Thoracic aorta (tissue), 2 donors: ENCODE data around the gene INPP5A. TPM values are rescaled to one million over a fixed set of nuclear protein-coding genes. Genes with fewer than 3 reads are reported as not detected.

Experiments
- ATAC-seq: fragments of 150-250 bp; one replicate; pipeline ENCODE4 v1.8.0; 2017; ENCODE audit warnings: low read depth; ENCODE audit not compliant: insufficient number of reproducible peaks, low FRiP score
- DNase-seq: peaks from one replicate; pipeline ENCODE4 v3.0.0-alpha.2; 2020; ENCODE audit warnings: low spot score
- H3K27ac ChIP-seq, 2 donors: fragments of 200-600 bp; sonication (generic); 1 replicate in 1 of 2; 2 replicates in 1 of 2; pipeline ENCODE4 v1.5.1; 2016; ENCODE audit warnings: mild to moderate bottlenecking in 2 of 2, moderate library complexity in 2 of 2
- H3K27me3 ChIP-seq: fragments of 200-600 bp; sonication (generic); replicated peaks from 2 replicates; pipeline ENCODE4 v1.6.0; 2016; ENCODE audit warnings: mild to moderate bottlenecking; ENCODE audit not compliant: insufficient read depth
- H3K36me3 ChIP-seq: fragments of 200-600 bp; sonication (generic); one replicate; pipeline ENCODE4 v1.5.1; 2016
- H3K4me1 ChIP-seq, 2 donors: fragments of 200-600 bp; sonication (generic); 1 replicate in 1 of 2; 2 replicates in 1 of 2; pipeline versions ENCODE4 v1.5.1 to v1.6.0; 2016; ENCODE audit warnings: low read depth in 2 of 2, mild to moderate bottlenecking in 1 of 2; ENCODE audit not compliant: control insufficient read depth in 1 of 2
- H3K4me3 ChIP-seq: fragments of 200-600 bp; sonication (generic); 2 replicates; pipeline ENCODE4 v1.5.1; 2016; ENCODE audit warnings: mild to moderate bottlenecking
- H3K9me3 ChIP-seq: fragments of 200-600 bp; sonication (generic); 2 replicates; pipeline ENCODE4 v1.5.1; 2016
- total RNA-seq, 2 donors: library from RNA; depleted of rRNA; stranded (reverse); fragments of >200 nt; gene quantifications; one replicate each; pipeline versions ENCODE4 v1.1.0 to v1.2.3, GENCODE V29; 2016
- TF ChIP-seq, protein P1 (sequence below): fragments of 200-600 bp; sonication (generic); IDR thresholded peaks from one replicate; pipeline ENCODE4 v1.5.1; 2019; ENCODE audit warnings: antibody characterized with exemption

INPP5A gene
- total RNA-seq, 2 donors from 2014 or later, result 120 to 142 TPM

DNA sequence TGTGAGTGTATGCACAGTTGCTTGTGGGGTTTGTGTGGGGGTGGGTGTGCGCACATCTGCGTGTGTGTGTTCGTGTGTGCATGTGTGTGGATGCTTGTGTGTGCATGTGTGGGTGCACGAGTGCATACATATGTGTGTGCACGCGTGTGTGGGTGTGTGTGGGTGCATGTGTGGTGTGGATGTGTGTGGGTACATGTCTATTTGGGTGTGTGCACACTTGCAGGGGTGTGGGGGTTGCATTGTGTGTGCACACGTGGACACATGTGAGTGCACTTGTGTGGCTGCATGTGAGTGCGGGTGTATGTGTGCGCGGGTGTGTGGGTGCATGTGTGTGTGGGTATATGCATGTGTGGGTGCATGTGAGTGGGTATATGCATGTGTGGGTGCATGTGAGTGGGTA, 174.7 kb downstream of the INPP5A start:
- DNase-seq (no peak), ATAC-seq (no peak)
- no peaks in the 10 kb centered on the region for H3K9me3 ChIP-seq
- H3K4me1 ChIP-seq, result no peaks in the 10 kb centered on the region
- H3K4me3 ChIP-seq, result no peak overlapping the region
- TF ChIP-seq, protein P1, sequence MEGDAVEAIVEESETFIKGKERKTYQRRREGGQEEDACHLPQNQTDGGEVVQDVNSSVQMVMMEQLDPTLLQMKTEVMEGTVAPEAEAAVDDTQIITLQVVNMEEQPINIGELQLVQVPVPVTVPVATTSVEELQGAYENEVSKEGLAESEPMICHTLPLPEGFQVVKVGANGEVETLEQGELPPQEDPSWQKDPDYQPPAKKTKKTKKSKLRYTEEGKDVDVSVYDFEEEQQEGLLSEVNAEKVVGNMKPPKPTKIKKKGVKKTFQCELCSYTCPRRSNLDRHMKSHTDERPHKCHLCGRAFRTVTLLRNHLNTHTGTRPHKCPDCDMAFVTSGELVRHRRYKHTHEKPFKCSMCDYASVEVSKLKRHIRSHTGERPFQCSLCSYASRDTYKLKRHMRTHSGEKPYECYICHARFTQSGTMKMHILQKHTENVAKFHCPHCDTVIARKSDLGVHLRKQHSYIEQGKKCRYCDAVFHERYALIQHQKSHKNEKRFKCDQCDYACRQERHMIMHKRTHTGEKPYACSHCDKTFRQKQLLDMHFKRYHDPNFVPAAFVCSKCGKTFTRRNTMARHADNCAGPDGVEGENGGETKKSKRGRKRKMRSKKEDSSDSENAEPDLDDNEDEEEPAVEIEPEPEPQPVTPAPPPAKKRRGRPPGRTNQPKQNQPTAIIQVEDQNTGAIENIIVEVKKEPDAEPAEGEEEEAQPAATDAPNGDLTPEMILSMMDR, result no peak
- peaks cover 12% of the 10 kb centered on the region for H3K36me3 ChIP-seq
- H3K27me3 ChIP-seq, result no peaks in the 10 kb centered on the region
- H3K27ac ChIP-seq, result no peak overlapping the region

- peaks cover 12% of the 10 kb centered on the region for H3K36me3 ChIP-seq
- H3K27ac ChIP-seq, result no peak overlapping the region
- TF ChIP-seq, protein P1, result no peak
- no peak for DNase-seq
- no peaks in the 10 kb centered on the region for H3K9me3 ChIP-seq
- ATAC-seq, result no peak
- H3K4me1 ChIP-seq, result no peaks in the 10 kb centered on the region
- no peaks in the 10 kb centered on the region for H3K27me3 ChIP-seq
- H3K4me3 ChIP-seq, result no peak overlapping the region
These were observed 175.2 kb downstream of the INPP5A start for GRCh38 chr10:132712743-132713142.

GRCh38 chr10:132713421-132714095, 176.0 kb downstream of the INPP5A start:
- ATAC-seq (no peak), DNase-seq (no peak)
- no peaks in the 10 kb centered on the region for H3K9me3 ChIP-seq
- no peaks in the 10 kb centered on the region for H3K4me1 ChIP-seq
- H3K4me3 ChIP-seq, result no peak overlapping the region
- no peak overlapping the region for H3K27ac ChIP-seq
- no peaks in the 10 kb centered on the region for H3K27me3 ChIP-seq
- TF ChIP-seq, protein P1, result no peak
- peaks cover 12% of the 10 kb centered on the region for H3K36me3 ChIP-seq

- H3K36me3 ChIP-seq, result peaks cover 12% of the 10 kb centered on the region
- no peaks in the 10 kb centered on the region for H3K27me3 ChIP-seq
- H3K9me3 ChIP-seq, result no peaks in the 10 kb centered on the region
- H3K27ac ChIP-seq, result no peak overlapping the region
- DNase-seq (no peak), ATAC-seq (no peak)
- TF ChIP-seq, protein P1, result no peak
- no peaks in the 10 kb centered on the region for H3K4me1 ChIP-seq
- H3K4me3 ChIP-seq, result no peak overlapping the region
These were observed 176.8 kb downstream of the INPP5A start for GRCh38 chr10:132714096-132714985.

DNA sequence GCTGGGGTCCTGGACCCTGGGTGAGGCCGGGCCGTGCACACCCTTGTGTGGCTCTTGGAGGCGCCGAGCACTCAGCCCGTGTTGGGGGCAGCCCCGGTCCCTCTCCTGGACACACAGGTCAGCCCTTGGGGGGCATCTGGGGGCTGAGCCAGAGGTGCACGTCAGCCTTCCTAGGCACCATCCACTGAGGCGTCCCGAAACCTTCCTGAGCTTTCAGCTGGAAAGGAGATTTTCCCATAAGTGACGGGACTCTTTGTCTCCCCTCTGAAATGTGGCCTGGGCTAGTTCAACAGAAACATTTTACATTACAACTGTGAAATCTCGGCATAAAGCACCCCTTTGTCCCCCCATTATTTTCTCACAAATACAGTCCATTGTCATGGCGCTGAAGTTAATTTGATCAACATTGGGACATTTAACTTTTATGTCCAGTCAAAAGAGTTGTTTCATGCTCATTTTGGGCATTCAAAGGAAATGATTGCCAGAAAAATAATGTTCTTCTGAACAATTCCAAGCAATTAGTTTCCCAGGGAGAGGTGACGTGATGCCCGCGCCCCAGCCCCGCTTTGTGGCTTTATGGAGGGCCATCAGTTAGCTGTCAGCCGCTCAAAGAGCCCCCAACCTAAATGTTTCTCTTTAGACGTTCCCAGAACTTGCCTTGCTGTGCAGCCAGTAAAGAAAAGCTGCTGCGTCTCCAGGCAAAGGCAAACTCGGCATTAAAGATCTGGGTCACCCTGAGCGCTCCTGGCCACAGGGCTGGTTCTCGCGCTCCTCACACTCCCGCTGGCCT, 177.6 kb downstream of the INPP5A start:
- H3K4me3 ChIP-seq, result no peak overlapping the region
- ATAC-seq (no peak), DNase-seq (no peak)
- TF ChIP-seq, protein P1, result no peak
- H3K27me3 ChIP-seq, result no peaks in the 10 kb centered on the region
- peaks cover 12% of the 10 kb centered on the region for H3K36me3 ChIP-seq
- H3K27ac ChIP-seq, result no peak overlapping the region
- no peaks in the 10 kb centered on the region for H3K9me3 ChIP-seq
- no peaks in the 10 kb centered on the region for H3K4me1 ChIP-seq
